ENCODE measurements around the gene PRKCE.
"Not testable (repeated sequence)": the region's sequence is repeated elsewhere in the genome, so short reads cannot be mapped to it uniquely, and the experiment has no call there.

Gene PRKCE

DNA sequence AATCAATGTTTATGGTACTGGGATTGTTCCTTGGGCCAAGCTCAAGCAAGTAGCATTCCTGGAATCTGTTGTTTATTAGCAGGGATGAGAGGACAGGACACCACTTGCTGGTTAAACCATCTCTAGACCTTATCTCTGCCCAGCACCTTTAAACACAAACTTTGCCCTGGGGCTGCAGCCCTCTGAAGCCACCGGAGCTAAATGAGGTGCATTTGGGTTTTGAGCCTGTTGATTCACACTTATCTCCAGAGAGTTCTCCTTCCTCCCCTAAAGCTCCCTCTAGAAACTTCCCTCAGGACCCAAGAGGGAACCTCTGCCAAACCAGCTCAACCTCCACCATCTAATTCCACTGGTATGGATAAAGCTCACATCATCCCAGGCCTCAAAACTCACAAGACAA is 551.0 kb downstream of the PRKCE start:
- DNase-seq (ENCODE audit: low read depth), result no peak
- no peak overlapping the region for H3K4me3 ChIP-seq (ENCODE audit: low read depth, low read length)
- TF ChIP-seq, protein P1, sequence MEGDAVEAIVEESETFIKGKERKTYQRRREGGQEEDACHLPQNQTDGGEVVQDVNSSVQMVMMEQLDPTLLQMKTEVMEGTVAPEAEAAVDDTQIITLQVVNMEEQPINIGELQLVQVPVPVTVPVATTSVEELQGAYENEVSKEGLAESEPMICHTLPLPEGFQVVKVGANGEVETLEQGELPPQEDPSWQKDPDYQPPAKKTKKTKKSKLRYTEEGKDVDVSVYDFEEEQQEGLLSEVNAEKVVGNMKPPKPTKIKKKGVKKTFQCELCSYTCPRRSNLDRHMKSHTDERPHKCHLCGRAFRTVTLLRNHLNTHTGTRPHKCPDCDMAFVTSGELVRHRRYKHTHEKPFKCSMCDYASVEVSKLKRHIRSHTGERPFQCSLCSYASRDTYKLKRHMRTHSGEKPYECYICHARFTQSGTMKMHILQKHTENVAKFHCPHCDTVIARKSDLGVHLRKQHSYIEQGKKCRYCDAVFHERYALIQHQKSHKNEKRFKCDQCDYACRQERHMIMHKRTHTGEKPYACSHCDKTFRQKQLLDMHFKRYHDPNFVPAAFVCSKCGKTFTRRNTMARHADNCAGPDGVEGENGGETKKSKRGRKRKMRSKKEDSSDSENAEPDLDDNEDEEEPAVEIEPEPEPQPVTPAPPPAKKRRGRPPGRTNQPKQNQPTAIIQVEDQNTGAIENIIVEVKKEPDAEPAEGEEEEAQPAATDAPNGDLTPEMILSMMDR (IDR thresholded peaks at IDR 0.05; ENCODE audit: low read depth, low read length, missing control alignments), result no peak

DNA sequence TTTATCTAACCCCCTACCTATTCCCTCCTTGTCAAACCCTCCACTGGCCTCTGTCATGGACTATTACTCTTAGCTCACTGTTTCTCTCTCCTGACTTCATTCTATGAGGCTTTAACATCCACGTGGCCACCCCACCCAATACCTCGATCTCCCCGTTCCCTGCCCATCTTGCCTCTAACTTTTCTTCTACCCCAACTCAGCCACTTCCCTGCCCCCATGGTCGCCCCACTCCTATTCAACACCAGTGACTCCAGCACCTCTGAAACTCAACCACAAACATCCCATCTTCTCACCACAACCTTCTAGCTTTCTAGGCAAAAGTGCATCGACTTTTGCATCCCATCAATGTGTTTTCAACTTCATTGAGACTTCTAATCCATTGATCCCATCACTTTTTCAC is 551.5 kb downstream of the PRKCE start:
- TF ChIP-seq, protein P1 (IDR thresholded peaks at IDR 0.05; ENCODE audit: low read depth, low read length, missing control alignments), result no peak
- no peak overlapping the region for H3K4me3 ChIP-seq (ENCODE audit: low read depth, low read length)
- DNase-seq (ENCODE audit: low read depth), result no peak

DNA sequence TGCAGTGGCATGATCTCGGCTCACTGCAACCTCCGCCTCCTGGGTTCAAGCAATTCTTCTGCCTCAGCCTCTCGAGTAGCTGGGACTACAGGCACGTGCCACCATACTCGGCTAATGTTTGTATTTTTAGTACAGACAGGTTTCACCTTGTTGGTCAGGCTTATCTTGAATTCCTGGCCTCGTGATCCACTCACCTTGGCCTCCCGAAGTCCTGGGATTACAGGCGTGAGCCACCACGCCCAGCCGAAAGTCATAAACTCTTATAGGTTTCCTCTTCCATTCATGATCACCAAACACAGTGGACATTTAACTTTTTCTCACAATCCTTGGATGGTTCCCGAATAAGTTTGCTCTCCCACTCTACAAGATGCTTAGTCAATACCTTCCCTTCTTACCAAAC is 552.2 kb downstream of the PRKCE start:
- DNase-seq (ENCODE audit: low read depth); H3K4me3 ChIP-seq (ENCODE audit: low read depth, low read length): not testable (repeated sequence)

DNA sequence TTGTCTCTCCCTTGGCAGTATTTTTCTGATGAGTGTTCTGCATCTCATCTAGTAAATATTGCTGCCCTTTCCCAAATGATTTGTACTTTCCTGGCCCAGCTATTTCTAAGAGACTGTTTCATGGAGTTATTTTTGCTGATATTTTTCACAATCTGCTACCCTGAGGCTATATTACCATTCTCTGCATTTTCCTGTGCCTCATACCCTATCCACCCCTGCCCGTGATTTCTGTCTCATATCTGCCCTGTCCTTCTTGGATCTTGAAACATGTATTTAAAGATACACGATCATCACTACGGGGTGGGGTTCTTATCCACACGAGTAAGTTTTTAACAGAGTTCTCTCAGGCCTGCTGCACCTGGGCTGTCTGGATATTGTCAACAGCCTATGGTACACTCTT is 556.1 kb downstream of the PRKCE start:
- TF ChIP-seq, protein P1 (IDR thresholded peaks at IDR 0.05; ENCODE audit: low read depth, low read length, missing control alignments), result no peak
- no peak for DNase-seq (ENCODE audit: low read depth)
- no peak overlapping the region for H3K4me3 ChIP-seq (ENCODE audit: low read depth, low read length)

DNA sequence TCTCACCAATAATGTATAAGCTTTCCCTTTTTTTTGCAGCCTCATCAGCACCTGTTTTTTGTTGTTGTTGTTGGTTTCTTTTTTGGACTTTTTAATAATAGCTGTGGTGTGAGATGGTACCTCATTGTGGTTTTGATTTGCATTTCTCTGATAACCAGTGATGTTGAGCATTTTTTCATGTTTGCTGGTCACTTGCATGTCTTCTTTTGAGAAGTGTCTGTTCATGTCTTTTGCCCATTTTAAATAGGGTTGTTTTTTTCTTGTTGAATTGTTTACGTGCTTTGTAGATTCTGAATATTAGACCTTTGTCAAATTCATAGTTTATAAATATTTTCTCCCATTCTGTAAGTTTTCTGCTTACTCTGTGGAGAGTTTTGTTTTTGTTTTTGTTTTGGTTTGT is 557.3 kb downstream of the PRKCE start:
- no peak overlapping the region for H3K4me3 ChIP-seq (ENCODE audit: low read depth, low read length)
- no peak for DNase-seq (ENCODE audit: low read depth)
- TF ChIP-seq, protein P1 (IDR thresholded peaks at IDR 0.05; ENCODE audit: low read depth, low read length, missing control alignments), result no peak

DNA sequence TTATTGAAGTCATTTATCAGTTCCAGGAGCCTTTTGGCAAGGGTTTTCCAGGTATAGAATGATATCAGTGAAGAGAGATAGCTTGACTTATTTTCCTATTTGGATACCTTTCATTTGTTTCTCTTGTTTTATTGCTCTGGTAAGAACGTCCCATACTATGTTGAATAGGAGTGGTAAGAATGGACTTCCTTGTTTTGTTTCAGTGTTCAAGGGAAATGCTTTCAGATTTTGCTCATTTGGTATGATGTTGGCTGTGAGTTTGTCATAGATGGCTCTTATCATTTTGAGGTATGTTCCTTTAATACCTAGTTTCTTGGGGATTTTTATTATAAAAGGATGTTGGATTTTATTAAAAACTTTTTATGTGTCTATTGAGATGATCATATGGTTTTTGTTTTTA is 558.6 kb downstream of the PRKCE start:
- TF ChIP-seq, protein P1 (IDR thresholded peaks at IDR 0.05; ENCODE audit: low read depth, low read length, missing control alignments), result no peak
- no peak for DNase-seq (ENCODE audit: low read depth)
- H3K4me3 ChIP-seq (ENCODE audit: low read depth, low read length), result no peak overlapping the region

DNA sequence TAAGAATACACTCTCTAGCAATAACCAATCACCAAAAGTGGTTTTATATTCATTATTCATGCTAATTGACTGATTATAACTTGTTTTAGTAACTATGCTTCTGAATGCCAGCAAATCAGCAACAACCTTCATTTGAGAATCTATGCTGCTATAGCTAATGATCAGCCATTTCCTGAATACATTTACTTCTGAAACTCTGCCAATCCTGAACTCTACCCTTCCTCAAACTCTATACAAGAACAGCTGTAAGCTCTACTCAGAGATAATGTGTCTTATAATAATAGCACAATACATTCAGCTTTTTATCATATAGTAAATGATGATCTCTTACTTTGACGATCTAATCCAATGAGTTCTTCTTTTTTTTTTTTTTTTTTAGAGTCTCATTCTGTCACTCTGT is 560.0 kb downstream of the PRKCE start:
- DNase-seq (ENCODE audit: low read depth), result no peak
- TF ChIP-seq, protein P1 (IDR thresholded peaks at IDR 0.05; ENCODE audit: low read depth, low read length, missing control alignments), result no peak
- H3K4me3 ChIP-seq (ENCODE audit: low read depth, low read length), result no peak overlapping the region

DNA sequence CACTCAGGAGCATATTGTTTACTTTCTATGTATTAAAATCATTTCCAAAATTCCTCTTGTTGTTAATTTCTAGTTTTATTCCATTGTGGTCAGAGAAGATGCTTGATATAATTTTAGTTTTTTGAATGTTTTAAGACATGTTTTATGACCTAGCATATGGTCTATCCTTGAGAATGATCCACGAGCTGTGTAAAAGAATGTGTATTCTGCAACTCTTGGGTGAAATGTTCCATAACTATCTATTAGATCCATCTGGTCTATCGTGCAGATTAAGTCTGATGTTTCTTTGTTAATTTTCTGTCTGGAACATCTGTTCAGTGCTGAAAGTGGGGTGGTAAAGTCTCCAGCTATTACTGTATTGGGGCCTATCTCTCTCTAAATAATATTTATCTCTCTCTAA is 562.4 kb downstream of the PRKCE start:
- TF ChIP-seq, protein P1 (IDR thresholded peaks at IDR 0.05; ENCODE audit: low read depth, low read length, missing control alignments), result no peak
- no peak overlapping the region for H3K4me3 ChIP-seq (ENCODE audit: low read depth, low read length)
- DNase-seq (ENCODE audit: low read depth), result no peak
